Endothelial cell (in vitro differentiated cells): Measurements from ENCODE around the gene AP2S1. TPM values are rescaled to one million over a fixed set of nuclear protein-coding genes. Genes with fewer than 3 reads are reported as not detected.
"Not testable (repeated sequence)": the region's sequence is repeated elsewhere in the genome, so short reads cannot be mapped to it uniquely, and the experiment has no call there.

Experiments
- DNase-seq: peaks from one replicate; pipeline ENCODE4 v3.0.0; 2021; ENCODE audit warnings: low spot score
- H3K27ac Mint-ChIP-seq: one replicate; pipeline ENCODE4 v1.8.0; 2021; ENCODE audit warnings: mixed read lengths, inconsistent platforms; ENCODE audit not compliant: unreplicated experiment
- H3K27me3 Mint-ChIP-seq: one replicate; pipeline ENCODE4 v1.8.0; 2021; ENCODE audit warnings: mild to moderate bottlenecking, moderate library complexity, mixed read lengths, inconsistent platforms; ENCODE audit not compliant: unreplicated experiment
- H3K36me3 Mint-ChIP-seq: one replicate; pipeline ENCODE4 v1.8.0; 2021; ENCODE audit warnings: mild to moderate bottlenecking, low read depth, mixed read lengths, inconsistent platforms; ENCODE audit not compliant: unreplicated experiment
- H3K4me1 Mint-ChIP-seq: one replicate; pipeline ENCODE4 v1.8.0; 2021; ENCODE audit warnings: mild to moderate bottlenecking, mixed read lengths, inconsistent platforms; ENCODE audit not compliant: unreplicated experiment
- H3K4me3 Mint-ChIP-seq: one replicate; pipeline ENCODE4 v1.8.0; 2021; ENCODE audit warnings: mild to moderate bottlenecking, mixed read lengths, inconsistent platforms; ENCODE audit not compliant: unreplicated experiment
- H3K9me3 Mint-ChIP-seq: one replicate; pipeline ENCODE4 v1.8.0; 2021; ENCODE audit warnings: mixed read lengths, inconsistent platforms; ENCODE audit not compliant: unreplicated experiment
- total RNA-seq: library from RNA; stranded (reverse); fragmentation: NEBNext Ultra II Directional; extraction: Animal tissue kit (Norgen Biotek cat#: 25700); gene quantifications from one replicate; pipeline ENCODE4 v1.2.1, GENCODE V29; 2021; ENCODE audit not compliant: unreplicated experiment
- TF ChIP-seq, protein P1 (sequence below): fragments of 200-600 bp; sonication (generic); IDR thresholded peaks from one replicate; pipeline ENCODE4 v1.5.0; 2021; ENCODE audit warnings: antibody characterized with exemption; ENCODE audit not compliant: unreplicated experiment

Gene AP2S1
- total RNA-seq, 1 donor from 2014 or later = 381 TPM

GRCh38 chr19:46824890-46825730 lies 25.5 kb downstream of the AP2S1 start:
- H3K4me3 Mint-ChIP-seq = no peak overlapping the region
- H3K27me3 Mint-ChIP-seq = peaks cover 5% of the 10 kb centered on the region
- TF ChIP-seq, protein P1, sequence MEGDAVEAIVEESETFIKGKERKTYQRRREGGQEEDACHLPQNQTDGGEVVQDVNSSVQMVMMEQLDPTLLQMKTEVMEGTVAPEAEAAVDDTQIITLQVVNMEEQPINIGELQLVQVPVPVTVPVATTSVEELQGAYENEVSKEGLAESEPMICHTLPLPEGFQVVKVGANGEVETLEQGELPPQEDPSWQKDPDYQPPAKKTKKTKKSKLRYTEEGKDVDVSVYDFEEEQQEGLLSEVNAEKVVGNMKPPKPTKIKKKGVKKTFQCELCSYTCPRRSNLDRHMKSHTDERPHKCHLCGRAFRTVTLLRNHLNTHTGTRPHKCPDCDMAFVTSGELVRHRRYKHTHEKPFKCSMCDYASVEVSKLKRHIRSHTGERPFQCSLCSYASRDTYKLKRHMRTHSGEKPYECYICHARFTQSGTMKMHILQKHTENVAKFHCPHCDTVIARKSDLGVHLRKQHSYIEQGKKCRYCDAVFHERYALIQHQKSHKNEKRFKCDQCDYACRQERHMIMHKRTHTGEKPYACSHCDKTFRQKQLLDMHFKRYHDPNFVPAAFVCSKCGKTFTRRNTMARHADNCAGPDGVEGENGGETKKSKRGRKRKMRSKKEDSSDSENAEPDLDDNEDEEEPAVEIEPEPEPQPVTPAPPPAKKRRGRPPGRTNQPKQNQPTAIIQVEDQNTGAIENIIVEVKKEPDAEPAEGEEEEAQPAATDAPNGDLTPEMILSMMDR = no peak
- DNase-seq = no peak
- H3K4me1 Mint-ChIP-seq = no peaks in the 10 kb centered on the region
- H3K27ac Mint-ChIP-seq = no peak overlapping the region
- no peaks in the 10 kb centered on the region for H3K9me3 Mint-ChIP-seq
- no peaks in the 10 kb centered on the region for H3K36me3 Mint-ChIP-seq

GRCh38 chr19:46823049-46823448 lies 27.6 kb downstream of the AP2S1 start:
- Mint-ChIP-seq H3K4me1 (no peaks in the 10 kb centered on the region), H3K9me3 (no peaks in the 10 kb centered on the region)

GRCh38 chr19:46822410-46822787 lies 28.2 kb downstream of the AP2S1 start:
- not testable (repeated sequence) for H3K36me3 Mint-ChIP-seq, H3K4me1 Mint-ChIP-seq, DNase-seq, H3K27ac Mint-ChIP-seq, H3K9me3 Mint-ChIP-seq, H3K4me3 Mint-ChIP-seq, H3K27me3 Mint-ChIP-seq

More at GRCh38 chr19:46823049-46823448, 27.6 kb downstream of the AP2S1 start:
- no peak for DNase-seq
- Mint-ChIP-seq H3K4me3 (no peak overlapping the region), H3K36me3 (peaks cover 5% of the 10 kb centered on the region), H3K27ac (no peak overlapping the region), H3K27me3 (peaks cover 5% of the 10 kb centered on the region)
- TF ChIP-seq, protein P1 = no peak

GRCh38 chr19:46821512-46822409 lies 28.9 kb downstream of the AP2S1 start:
- Mint-ChIP-seq H3K27ac (no peak overlapping the region), H3K27me3 (peaks cover 5% of the 10 kb centered on the region), H3K4me3 (no peak overlapping the region), H3K4me1 (no peaks in the 10 kb centered on the region), H3K36me3 (peaks cover 5% of the 10 kb centered on the region), H3K9me3 (no peaks in the 10 kb centered on the region)
- TF ChIP-seq, protein P1 = no peak
- DNase-seq = no peak

- H3K27me3 Mint-ChIP-seq = peaks cover 5% of the 10 kb centered on the region
- H3K9me3 Mint-ChIP-seq = no peaks in the 10 kb centered on the region
- peaks cover 5% of the 10 kb centered on the region for H3K36me3 Mint-ChIP-seq
- no peak overlapping the region for H3K4me3 Mint-ChIP-seq
- no peak overlapping the region for H3K27ac Mint-ChIP-seq
- TF ChIP-seq, protein P1 = no peak
- no peak for DNase-seq
- no peaks in the 10 kb centered on the region for H3K4me1 Mint-ChIP-seq
These were observed 31.8 kb downstream of the AP2S1 start for GRCh38 chr19:46818812-46819211.
